ENCODE data around the gene XYLT1. TPM values are rescaled to one million over a fixed set of nuclear protein-coding genes. Genes with fewer than 3 reads are reported as not detected.

The XYLT1 gene
- total and polyA plus RNA-seq, 10 of the 15 experiments (the other 5 are each of a cell fraction or from before 2014, with no cell fraction given) = 0.88 to 14.8 (median 5.8) TPM

GRCh38 chr16:17460890-17461289 lies 9.9 kb downstream of the XYLT1 start:
- Histone ChIP-seq H3K79me2 (ENCODE audit: control insufficient read depth, insufficient read depth, low read length) (no peaks in the 10 kb centered on the region; the same call in none of the 2 replicates), H3K4me1 (ENCODE audit: control insufficient read depth, insufficient read depth, low read length) (peaks cover 40% of the 10 kb centered on the region)
- CTCF ChIA-PET = interaction anchor here (0.7 to 10.5 kb wide), 4 partner anchors 58 to 158 kb away, joined by 3 to 85 read pairs (median 8); no protein-coding TSS in a partner anchor

More at GRCh38 chr16:17460890-17461289, 9.9 kb downstream of the XYLT1 start:
- Histone ChIP-seq H3K36me3 (ENCODE audit: control insufficient read depth in 2 of 2, insufficient read depth in 2 of 2, low read length in 1 of 2) (no peaks in the 10 kb centered on the region), H3K9ac (ENCODE audit: control insufficient read depth, insufficient read depth, low read length) (no peak overlapping the region), H2AFZ (ENCODE audit: control insufficient read depth, low read depth, low read length) (no peak overlapping the region), H3K27me3 (replicated peaks in 1 of 2; ENCODE audit: control insufficient read depth in 2 of 2, insufficient read depth in 2 of 2, low read length in 1 of 2) (no peaks in the 10 kb centered on the region), H3K27ac (ENCODE audit: control insufficient read depth, insufficient read depth) (peak overlapping the region; percentile 4; the same call in 1 of the 2 replicates), H3K9me3 (replicated peaks; ENCODE audit: control insufficient read depth, insufficient read depth, low read length) (no peaks in the 10 kb centered on the region; the same call in 2 of the 3 replicates), H4K20me1 (ENCODE audit: control insufficient read depth, insufficient read depth) (no peaks in the 10 kb centered on the region), H3K4me3 (no peak overlapping the region), H3K4me2 (ENCODE audit: control insufficient read depth, insufficient read depth) (peak overlapping the region; percentile 96)
- FAIRE-seq = no peak
- WGBS (ENCODE audit: insufficient coverage, insufficient replicate concordance, low lambda C conversion rate, missing lambda C conversion rate) = 12% methylated on average over 3 of the region's 3 CpGs
- TF ChIP-seq SP1 (IDR thresholded peaks at IDR 0.05; ENCODE audit: low read depth, low read length) = no peak
- TF ChIP-seq BCL11A (IDR thresholded peaks at IDR 0.05; ENCODE audit: low read depth, low read length) = no peak
- no peak for TF ChIP-seq MEF2A (IDR thresholded peaks at IDR 0.05; ENCODE audit: insufficient read depth, low read depth, low read length)
- TF ChIP-seq ZNF24 (IDR thresholded peaks at IDR 0.05) = no peak
- TF ChIP-seq IKZF2 (IDR thresholded peaks at IDR 0.05) = no peak
- no peak for TF ChIP-seq HSF1 (IDR thresholded peaks at IDR 0.05; ENCODE audit: low read depth, low read length)
- no peak for TF ChIP-seq PBX3 (IDR thresholded peaks at IDR 0.05; ENCODE audit: insufficient replicate concordance, low read depth, low read length)
- no peak for TF ChIP-seq RB1 (IDR thresholded peaks at IDR 0.05; ENCODE audit: borderline replicate concordance)
- no peak for TF ChIP-seq MAX (IDR thresholded peaks at IDR 0.05; ENCODE audit: low read depth, low read length)
- intact Hi-C loops (cut with micrococcal nuclease; ENCODE audit: unreplicated experiment) = loop anchor here (10.0 kb wide), 1 partner anchor 386 kb away; no protein-coding TSS in a partner anchor
- ChIA-PET SMC1A (ENCODE audit: uncharacterized antibody, unreplicated experiment) (interaction anchor here (1.0 to 5.4 kb wide), 6 partner anchors 9 to 91 kb away, joined by 3 to 27 read pairs (median 5); no protein-coding TSS in a partner anchor), RAD21 (ENCODE audit: unreplicated experiment) (interaction anchor here (0.6 to 11.3 kb wide), 6 partner anchors 36 to 114 kb away, joined by 3 to 111 read pairs (median 3); no protein-coding TSS in a partner anchor), POLR2A (interaction anchor here (1.0 to 4.7 kb wide), 3 partner anchors 20 to 1818 kb away, joined by 3 to 25 read pairs (median 4); partner anchors contain the start of gene MARF1)
- in situ Hi-C loops (cut with MboI) = no loop called here
- ATAC-seq = no peak
- no peak for DNase-seq (ENCODE audit: low read depth, low spot score)
- BruUV-seq (replicated peaks) = no TSS peak

Data from GM12878 (cell line).